Omental fat pad (tissue), 4 donors: ENCODE results near the gene MPPED2. TPM values are rescaled to one million over a fixed set of nuclear protein-coding genes. Genes with fewer than 3 reads are reported as not detected.

ENCODE experiments used
- ATAC-seq: fragments of 150-250 bp; one replicate; pipeline ENCODE4 v1.9.1; 2016; ENCODE audit warnings: mild to moderate bottlenecking, moderate library complexity; ENCODE audit not compliant: low FRiP score
- DNase-seq: peaks from one replicate; pipeline ENCODE4 v3.0.0-alpha.2; 2019; ENCODE audit warnings: low spot score
- CTCF ChIP-seq, 3 donors: fragments of 450-650 bp; IDR thresholded peaks; one replicate each; pipeline ENCODE4 v1.5.1; 2016 to 2017; ENCODE audit warnings: antibody characterized with exemption in 3 of 3, mild to moderate bottlenecking in 3 of 3, moderate library complexity in 2 of 3
- total RNA-seq, 4 donors: library from RNA; depleted of rRNA; stranded (reverse); fragments of >200 nt; gene quantifications; one replicate each; pipeline ENCODE4 v1.1.0, GENCODE V29; 2016

MPPED2 gene
- total RNA-seq, 4 donors from 2014 or later = 5.6 to 12.0 (median 8.7) TPM

- no peak for ATAC-seq
- TF ChIP-seq CTCF (IDR thresholded peaks at IDR 0.05) = no peak
- no peak for DNase-seq
Measured at GRCh38 chr11:30535818-30536217, 50.3 kb downstream of the MPPED2 start.

- TF ChIP-seq CTCF (IDR thresholded peaks at IDR 0.05) = no peak
- DNase-seq (no peak), ATAC-seq (no peak)
Measured at GRCh38 chr11:30533445-30533947, 52.7 kb downstream of the MPPED2 start.

- ATAC-seq (no peak), DNase-seq (no peak)
- no peak for TF ChIP-seq CTCF (IDR thresholded peaks at IDR 0.05)
Measured at GRCh38 chr11:30527566-30527965, 58.6 kb downstream of the MPPED2 start.

- no peak for TF ChIP-seq CTCF (IDR thresholded peaks at IDR 0.05)
Measured at GRCh38 chr11:30526558-30526957, 59.6 kb downstream of the MPPED2 start.

GRCh38 chr11:30522536-30523243, 63.5 kb downstream of the MPPED2 start:
- TF ChIP-seq CTCF (IDR thresholded peaks at IDR 0.05) = no peak
- ATAC-seq (no peak), DNase-seq (no peak)

More at GRCh38 chr11:30526558-30526957, 59.6 kb downstream of the MPPED2 start:
- ATAC-seq = no peak
- no peak for DNase-seq

- TF ChIP-seq CTCF (IDR thresholded peaks at IDR 0.05) = no peak
- no peak for DNase-seq
- no peak for ATAC-seq
Measured at GRCh38 chr11:30521297-30522071, 64.7 kb downstream of the MPPED2 start.
